Osteoblast (primary cell): Measurements from ENCODE around the gene BANP. TPM values are rescaled to one million over a fixed set of nuclear protein-coding genes. Genes with fewer than 3 reads are reported as not detected.

Experiments
- DNase-seq: peaks from one replicate; pipeline ENCODE4 v3.0.0; 2011; ENCODE audit warnings: low spot score, mixed read lengths; ENCODE audit not compliant: insufficient read length; ENCODE audit errors: missing footprints
- H2AFZ ChIP-seq: 2 replicates; pipeline ENCODE4 v1.6.0; 2011; ENCODE audit warnings: mild to moderate bottlenecking, low read length
- H3K27ac ChIP-seq: 2 replicates; pipeline ENCODE4 v1.5.1; 2011; ENCODE audit warnings: mild to moderate bottlenecking, low read depth, low read length, moderate library complexity
- H3K27me3 ChIP-seq: 2 replicates; pipeline ENCODE4 v1.6.0; 2012; ENCODE audit warnings: mild to moderate bottlenecking, control low read depth, inconsistent platforms, low read length, moderate library complexity; ENCODE audit not compliant: insufficient read depth
- H3K36me3 ChIP-seq: 2 replicates; pipeline ENCODE4 v1.5.1; 2011; ENCODE audit warnings: mild to moderate bottlenecking, low read length, control low read depth, moderate library complexity; ENCODE audit not compliant: insufficient read depth
- H3K4me1 ChIP-seq: 2 replicates; pipeline ENCODE4 v1.5.1; 2011; ENCODE audit warnings: mild to moderate bottlenecking, low read length, control low read depth, moderate library complexity; ENCODE audit not compliant: insufficient read depth
- H3K4me2 ChIP-seq: 2 replicates; pipeline ENCODE4 v1.6.0; 2011; ENCODE audit warnings: mild to moderate bottlenecking, low read length; ENCODE audit not compliant: insufficient read depth
- H3K4me3 ChIP-seq: fragments of 200-600 bp; sonication (generic); 3 replicates; pipeline ENCODE4 v1.5.1; 2012; ENCODE audit warnings: mild to moderate bottlenecking, low read length, inconsistent platforms; ENCODE audit not compliant: insufficient read depth
- H3K79me2 ChIP-seq: 2 replicates; pipeline ENCODE4 v1.6.0; 2012; ENCODE audit warnings: mild to moderate bottlenecking, low read length, control low read depth, inconsistent platforms; ENCODE audit not compliant: insufficient read depth
- H3K9me3 ChIP-seq: 2 replicates; pipeline ENCODE4 v1.5.1; 2011; ENCODE audit warnings: low read depth, low read length, control low read depth
- H4K20me1 ChIP-seq: 2 replicates; pipeline ENCODE4 v1.6.0; 2012; ENCODE audit warnings: mild to moderate bottlenecking, low read length, control low read depth; ENCODE audit not compliant: insufficient read depth
- CTCF ChIP-seq: IDR thresholded peaks from 2 replicates; pipeline ENCODE4 v1.5.1; 2011; ENCODE audit warnings: mild to moderate bottlenecking, low read depth, low read length, moderate library complexity; ENCODE audit errors: extremely low read depth
- total RNA-seq: library from RNA; depleted of rRNA; stranded (reverse); fragments of >200 nt; gene quantifications from 2 replicates; pipeline ENCODE4 v1.2.3, GENCODE V29; 2012

BANP gene
- total RNA-seq, 1 donor = 23.5 TPM

DNA sequence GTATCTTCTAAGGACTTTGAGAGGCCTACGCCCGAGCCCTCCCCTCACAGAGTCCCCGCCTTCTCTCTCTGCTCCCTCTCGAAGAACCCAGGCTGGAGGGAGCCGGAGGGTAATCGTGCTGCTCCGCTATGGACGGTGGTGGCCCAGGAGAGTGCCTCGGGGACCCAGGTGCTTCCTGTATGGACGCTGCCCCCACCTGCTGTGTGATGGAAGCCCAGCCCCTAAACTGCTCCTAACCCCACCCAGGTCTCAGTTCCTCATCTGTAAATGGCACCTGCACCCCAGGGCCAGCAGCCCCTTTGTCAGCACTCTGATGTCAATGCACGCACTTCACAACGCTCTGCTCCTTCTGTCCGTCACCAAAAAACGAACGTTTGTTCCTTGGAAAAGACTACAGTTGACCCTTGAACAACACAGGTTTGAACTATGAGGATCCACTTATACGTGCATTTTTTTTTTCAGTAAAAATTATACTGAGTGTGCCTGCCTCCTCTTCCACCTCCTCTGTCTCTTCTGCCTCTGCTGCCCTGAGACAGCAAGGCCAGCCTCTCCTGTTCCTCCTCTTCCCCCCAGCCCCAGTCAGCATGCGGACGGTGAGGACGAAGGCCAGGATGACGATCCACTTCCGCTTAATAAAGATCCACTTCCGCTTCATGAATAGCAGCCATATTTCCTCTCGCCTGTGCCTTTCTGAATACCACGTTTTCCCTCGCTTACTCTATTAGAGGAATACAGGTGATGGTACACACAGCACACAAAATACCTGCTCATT lies 118.3 kb downstream of the BANP start:
- Histone ChIP-seq H3K4me3 (no peak overlapping the region), H3K4me1 (no peaks in the 10 kb centered on the region), H3K9me3 (no peaks in the 10 kb centered on the region), H3K36me3 (peaks cover 16% of the 10 kb centered on the region), H3K27me3 (no peaks in the 10 kb centered on the region), H3K4me2 (no peak overlapping the region), H4K20me1 (no peaks in the 10 kb centered on the region), H2AFZ (no peak overlapping the region), H3K79me2 (no peaks in the 10 kb centered on the region), H3K27ac (no peak overlapping the region)
- DNase-seq = no peak
- TF ChIP-seq CTCF = no peak

- Histone ChIP-seq H3K36me3 (peaks cover 16% of the 10 kb centered on the region), H3K4me2 (no peak overlapping the region), H3K27me3 (no peaks in the 10 kb centered on the region), H3K4me3 (no peak overlapping the region), H3K27ac (no peak overlapping the region), H3K9me3 (no peaks in the 10 kb centered on the region), H2AFZ (no peak overlapping the region), H3K79me2 (no peaks in the 10 kb centered on the region), H4K20me1 (no peaks in the 10 kb centered on the region), H3K4me1 (no peaks in the 10 kb centered on the region)
- TF ChIP-seq CTCF = no peak
- no peak for DNase-seq
Observed at GRCh38 chr16:88070341-88070740, 119.1 kb downstream of the BANP start.

GRCh38 chr16:88070989-88071625 lies 119.9 kb downstream of the BANP start:
- H2AFZ ChIP-seq = no peak overlapping the region
- no peak overlapping the region for H3K27ac ChIP-seq
- no peaks in the 10 kb centered on the region for H3K9me3 ChIP-seq
- DNase-seq = no peak
- no peak overlapping the region for H3K4me2 ChIP-seq
- H3K36me3 ChIP-seq = peaks cover 16% of the 10 kb centered on the region
- no peak for TF ChIP-seq CTCF
- no peaks in the 10 kb centered on the region for H3K79me2 ChIP-seq
- H3K4me1 ChIP-seq = no peaks in the 10 kb centered on the region
- H3K27me3 ChIP-seq = no peaks in the 10 kb centered on the region
- H3K4me3 ChIP-seq = no peak overlapping the region
- no peaks in the 10 kb centered on the region for H4K20me1 ChIP-seq

GRCh38 chr16:88071908-88072307 lies 120.7 kb downstream of the BANP start:
- Histone ChIP-seq H3K4me2 (no peak overlapping the region), H3K27ac (no peak overlapping the region), H4K20me1 (no peaks in the 10 kb centered on the region), H3K4me3 (no peak overlapping the region), H3K9me3 (no peaks in the 10 kb centered on the region), H3K36me3 (peaks cover 12% of the 10 kb centered on the region), H3K27me3 (no peaks in the 10 kb centered on the region), H3K4me1 (no peaks in the 10 kb centered on the region), H3K79me2 (no peaks in the 10 kb centered on the region), H2AFZ (no peak overlapping the region)
- no peak for DNase-seq
- no peak for TF ChIP-seq CTCF
